ENCODE data around the gene IGLL5. TPM values are rescaled to one million over a fixed set of nuclear protein-coding genes. Genes with fewer than 3 reads are reported as not detected.

The IGLL5 gene
- total RNA-seq, 2 donors from 2014 or later = 0.58 to 0.77 TPM

DNA sequence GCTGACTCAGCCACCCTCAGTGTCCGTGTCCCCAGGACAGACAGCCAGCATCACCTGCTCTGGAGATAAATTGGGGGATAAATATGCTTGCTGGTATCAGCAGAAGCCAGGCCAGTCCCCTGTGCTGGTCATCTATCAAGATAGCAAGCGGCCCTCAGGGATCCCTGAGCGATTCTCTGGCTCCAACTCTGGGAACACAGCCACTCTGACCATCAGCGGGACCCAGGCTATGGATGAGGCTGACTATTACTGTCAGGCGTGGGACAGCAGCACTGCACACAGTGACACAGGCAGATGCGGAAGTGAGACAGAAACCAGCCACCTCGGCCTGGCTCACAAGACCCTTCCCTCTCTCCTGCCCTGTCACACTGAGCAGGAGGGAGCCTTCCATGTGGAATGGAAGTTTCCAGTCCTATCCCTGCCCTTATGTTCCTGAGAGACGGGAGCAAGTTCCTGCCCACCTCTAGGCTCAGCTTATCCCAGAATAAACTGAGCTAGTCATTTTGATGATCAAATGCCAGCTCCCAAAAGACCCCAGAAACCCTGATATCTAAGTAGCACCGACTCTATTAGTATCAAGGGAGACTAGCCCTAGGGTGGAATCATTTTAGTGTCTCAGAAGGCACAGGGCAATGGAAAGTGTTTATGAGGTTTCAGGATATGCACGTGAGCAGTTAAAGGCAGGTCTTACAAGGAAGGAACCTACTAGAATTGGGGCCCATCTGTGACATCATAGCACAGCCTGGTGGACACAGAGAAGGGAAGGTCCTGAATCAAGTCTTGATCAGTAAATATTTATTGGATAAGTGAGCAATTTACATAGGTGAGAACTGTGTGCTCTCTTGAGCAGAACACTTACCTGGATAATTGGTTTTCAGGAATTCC lies 6.3 kb upstream of the IGLL5 start:
- DNase-seq = no peak

DNA sequence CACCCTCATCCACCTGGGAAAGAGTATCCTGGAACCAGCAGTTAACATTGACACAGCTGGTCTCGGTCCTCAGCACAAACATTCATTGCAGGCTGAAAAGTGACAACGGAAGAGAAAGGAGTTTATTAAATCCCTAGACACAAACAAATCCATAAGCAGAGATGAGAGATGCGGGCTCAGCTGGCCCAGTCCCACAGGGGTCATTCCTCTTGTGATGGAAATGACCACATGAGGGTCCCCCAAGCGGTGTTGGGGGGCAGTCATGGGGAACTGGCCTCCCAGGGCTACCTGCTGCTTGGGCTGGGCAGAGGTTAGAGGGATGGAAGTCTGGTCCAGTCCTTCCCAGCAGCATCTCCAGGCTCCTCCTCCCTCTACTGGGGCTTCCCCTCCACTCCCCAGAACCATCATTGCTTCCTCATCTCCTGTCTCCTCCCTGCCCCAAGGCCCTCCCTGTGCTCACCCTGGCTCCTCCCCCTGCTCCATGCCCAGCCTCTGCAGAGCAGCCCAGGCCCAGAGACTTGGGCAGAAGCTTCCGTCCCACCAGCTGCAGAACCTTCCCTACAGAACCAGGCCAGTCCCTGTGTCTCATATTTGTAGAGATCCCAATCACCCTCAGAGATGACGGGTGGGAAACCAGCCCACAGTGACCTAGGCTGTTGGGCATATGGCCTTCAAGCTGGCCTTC lies 5.4 kb upstream of the IGLL5 start:
- ATAC-seq (peak; percentile 29 to 51), DNase-seq (no peak)
- intact Hi-C loops (cut with DNase I) = no loop called here

More for the DNA sequence above, 6.3 kb upstream of the IGLL5 start:
- intact Hi-C loops (cut with DNase I) = no loop called here
- no peak for ATAC-seq

DNA sequence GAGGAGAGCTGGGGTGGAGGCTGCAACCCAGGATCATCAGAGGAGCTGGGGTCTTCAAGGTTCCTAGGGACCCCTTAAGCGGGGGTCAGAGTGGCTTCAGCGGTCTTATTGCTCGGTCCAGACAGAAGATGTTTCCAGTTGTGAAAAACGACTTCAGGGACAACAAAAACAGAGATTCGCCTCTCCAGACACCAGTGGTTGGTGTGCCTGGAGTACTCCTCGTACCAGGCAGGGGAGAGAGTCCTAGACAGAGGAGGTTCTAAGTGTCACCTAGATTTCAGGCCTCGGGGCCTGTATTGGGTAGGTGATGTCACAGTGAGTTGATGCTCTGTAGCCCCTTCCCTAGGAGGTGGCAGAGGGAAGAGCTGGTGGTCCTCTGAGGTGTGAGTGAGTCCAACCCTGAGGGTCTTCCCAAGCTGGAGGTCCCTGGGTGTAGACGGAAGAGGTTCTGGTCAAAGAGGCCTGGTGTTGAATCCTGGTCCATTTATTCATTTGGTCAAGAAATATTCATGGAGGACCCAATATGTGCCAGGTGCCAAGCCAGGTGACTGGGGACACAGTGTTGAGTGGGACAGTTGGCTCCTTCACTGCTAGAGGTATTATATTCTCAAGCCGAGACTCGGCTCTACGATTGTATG lies 4.4 kb upstream of the IGLL5 start:
- intact Hi-C loops (cut with DNase I) = no loop called here
- DNase-seq (no peak), ATAC-seq (no peak)

DNA sequence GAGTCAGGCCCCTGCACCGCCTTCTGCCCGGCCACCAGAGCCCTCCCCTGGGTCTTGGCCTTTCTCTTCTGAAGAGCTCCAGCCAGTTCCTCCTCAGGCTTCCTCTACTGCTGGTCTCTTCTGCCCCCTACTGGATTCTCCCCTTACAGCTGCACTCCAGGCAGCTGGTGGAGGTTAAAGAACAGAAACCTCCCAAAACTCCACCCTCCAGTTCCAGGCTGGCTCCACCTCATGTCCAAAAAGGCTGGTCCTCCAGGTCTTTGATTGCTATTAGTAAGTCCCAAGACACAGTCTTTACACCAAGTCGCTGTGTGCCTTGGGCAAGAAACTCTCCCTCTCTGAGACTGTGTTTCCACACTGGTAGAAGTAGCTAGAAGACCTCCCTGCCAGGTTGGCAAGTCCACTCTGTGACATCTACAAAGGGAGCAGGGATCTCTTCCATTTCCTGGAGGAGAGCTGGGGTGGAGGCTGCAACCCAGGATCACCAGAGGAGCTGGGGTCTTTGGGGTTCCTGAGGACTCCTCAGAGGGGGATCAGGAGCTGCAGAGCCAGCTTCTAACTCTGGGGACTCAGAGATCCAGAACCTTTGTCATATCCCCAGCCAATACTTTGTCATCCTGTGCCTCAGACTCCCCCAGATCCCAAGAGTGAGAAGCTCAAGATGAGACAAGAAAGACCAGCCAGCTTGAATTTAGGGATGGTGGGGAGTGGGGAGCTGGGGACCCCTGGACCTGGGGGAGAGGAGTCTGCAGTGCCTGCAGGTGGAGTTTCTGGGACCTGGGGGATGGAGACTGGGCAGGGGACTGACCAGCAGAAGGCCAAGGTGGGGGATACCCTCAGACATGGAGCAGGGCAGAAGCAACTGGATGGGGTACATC lies 3.4 kb upstream of the IGLL5 start:
- intact Hi-C loops (cut with DNase I) = no loop called here
- peak; percentile 35 for DNase-seq
- peak; percentile 54 to 76 for ATAC-seq

DNA sequence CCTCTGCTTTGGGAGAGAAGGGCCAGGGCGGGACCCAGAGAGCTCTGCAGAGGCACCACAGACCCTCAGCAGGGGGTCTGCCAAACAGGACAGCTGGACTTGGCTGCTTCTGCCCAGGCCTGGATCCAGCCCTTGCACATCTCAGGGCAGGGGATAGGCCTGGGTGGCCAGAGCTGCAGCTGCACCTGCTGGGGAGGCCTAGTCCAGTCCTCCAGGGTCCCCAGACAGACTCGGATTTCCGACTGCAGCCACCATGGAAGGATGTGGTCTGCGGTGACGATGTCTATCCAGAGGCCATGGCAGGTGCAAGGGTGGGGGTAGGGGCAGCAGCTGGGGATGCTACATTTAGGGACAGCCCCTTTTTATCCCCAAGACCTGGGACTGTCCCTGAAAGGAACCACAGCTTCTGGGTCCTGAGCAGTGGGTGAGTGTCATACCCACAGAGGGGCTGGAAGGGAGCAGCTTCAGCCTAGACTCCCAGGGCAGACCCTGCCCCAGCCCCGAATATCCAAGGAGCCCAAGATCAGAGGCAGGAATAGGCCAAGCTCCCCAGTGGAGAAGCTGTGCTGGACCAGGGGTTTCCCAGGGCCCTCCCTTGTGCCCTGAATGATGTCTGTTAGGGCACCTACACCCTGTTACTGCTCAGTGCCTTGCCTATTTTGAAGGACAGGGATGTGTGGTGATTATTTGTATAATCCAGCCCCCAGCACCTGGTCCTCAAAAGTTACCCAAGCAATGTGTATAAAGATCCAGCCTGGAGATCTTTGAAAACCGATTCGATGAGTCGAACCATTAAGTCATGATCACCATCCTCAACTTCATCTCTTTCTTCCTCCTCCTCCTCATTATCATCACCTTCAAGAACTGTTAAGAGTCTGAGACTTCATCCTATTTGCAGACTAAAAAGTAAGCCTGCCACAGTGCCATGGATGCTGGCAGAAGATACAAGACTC lies 2.5 kb upstream of the IGLL5 start:
- intact Hi-C loops (cut with DNase I) = no loop called here
- DNase-seq (no peak), ATAC-seq (no peak)

DNA sequence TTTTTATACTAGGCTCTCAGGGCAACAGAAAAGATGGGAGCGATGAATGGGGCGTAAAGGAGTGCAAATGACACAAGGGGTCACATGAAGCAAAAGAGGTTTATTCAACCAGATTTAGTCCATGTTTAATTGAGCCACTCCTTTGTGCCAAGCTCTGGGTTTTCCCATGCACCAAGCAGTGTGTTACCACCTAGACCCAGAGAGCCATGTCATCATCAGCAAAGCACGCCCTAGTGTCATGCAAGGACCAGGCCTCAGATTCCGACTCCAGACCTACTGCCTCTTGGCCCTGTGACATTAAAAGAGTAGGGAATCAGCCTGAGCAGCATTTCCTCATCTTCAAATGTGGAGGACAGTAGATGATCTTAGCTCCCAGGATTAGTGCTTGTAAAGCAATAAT lies 1.1 kb upstream of the IGLL5 start:
- DNase-seq = no peak
- no peak for ATAC-seq
- intact Hi-C loops (cut with DNase I) = no loop called here

DNA sequence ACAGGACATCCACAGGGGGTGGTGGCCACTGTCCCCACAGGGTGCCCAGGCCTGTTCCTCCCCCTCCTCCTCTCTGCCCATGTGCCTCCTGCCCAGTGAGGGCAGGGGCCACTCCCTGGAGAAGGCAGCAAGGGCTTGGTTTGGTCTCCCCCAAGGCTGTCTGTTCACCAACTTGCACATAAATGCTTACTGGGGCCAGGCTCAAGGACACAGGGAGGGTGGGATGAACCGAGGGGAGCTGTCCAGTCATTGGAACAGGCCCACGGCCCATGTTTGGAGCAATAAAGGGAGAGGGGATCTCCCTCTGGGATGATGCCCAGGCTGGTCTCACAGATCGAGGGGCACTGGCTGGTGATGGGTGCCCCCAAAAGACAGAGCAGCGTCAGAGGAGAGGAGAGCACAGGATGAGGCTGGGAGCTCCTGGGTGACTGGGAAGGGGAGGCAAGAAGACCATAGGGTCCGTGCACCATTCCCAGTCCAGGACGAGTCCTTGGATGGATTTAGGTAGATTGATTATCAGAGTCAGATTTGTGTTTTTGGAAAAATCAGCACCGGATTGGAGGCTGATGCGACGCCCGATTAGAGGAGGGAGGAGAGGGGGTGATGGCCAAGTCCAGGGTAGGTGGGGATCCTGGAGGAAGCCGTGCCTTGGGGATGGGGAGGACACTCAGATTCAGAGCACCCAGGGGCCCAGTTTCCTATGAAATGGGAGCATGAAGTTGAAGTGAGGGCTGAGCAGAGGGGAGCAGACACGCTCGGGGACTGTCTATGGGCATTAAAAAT lies 1.1 kb downstream of the IGLL5 start:
- no peak for ATAC-seq
- intact Hi-C loops (cut with DNase I) = no loop called here
- no peak for DNase-seq

DNA sequence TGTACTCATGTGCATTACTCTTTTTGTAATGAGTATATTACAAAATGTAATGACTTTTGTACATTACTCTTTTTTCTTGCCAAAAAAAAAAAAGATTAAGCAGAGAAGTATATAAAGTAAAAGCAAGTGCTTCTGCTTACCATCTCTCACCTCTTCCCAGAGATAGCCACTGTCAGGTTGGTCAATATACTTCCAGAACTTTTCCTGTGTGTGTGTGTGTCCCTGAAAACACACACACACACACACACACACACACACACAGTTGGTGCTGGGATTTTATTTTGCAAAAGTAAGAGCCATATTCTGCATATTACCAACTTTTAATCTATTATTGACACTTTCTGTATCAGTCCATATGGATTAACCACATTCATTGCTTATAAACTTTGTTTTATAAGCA lies 2.5 kb downstream of the IGLL5 start:
- DNase-seq = no peak
- ATAC-seq = no peak
- intact Hi-C loops (cut with DNase I) = no loop called here

DNA sequence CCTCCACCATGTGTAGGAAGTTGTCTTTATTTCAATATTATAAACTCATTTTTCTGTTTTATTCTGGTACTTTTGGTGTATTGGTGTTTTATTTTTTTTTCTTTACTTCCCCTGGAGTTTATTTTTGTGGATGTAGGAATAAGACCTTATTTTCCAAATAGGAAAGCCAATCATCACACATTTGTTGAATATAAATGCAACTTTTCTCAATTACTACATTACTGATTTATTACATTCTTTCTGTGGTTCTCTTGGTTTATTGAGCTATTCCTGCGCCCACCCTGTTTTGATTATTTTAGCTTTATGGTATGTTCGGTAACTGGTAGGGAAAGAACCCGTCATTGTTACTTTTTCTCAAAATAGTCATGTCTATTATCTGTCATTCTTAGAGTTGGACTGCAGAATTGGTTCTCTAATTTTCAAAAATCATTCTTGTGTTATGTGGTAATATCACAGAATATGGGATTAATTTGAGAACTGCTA lies 3.6 kb downstream of the IGLL5 start:
- DNase-seq = no peak
- no peak for ATAC-seq
- intact Hi-C loops (cut with DNase I) = no loop called here

DNA sequence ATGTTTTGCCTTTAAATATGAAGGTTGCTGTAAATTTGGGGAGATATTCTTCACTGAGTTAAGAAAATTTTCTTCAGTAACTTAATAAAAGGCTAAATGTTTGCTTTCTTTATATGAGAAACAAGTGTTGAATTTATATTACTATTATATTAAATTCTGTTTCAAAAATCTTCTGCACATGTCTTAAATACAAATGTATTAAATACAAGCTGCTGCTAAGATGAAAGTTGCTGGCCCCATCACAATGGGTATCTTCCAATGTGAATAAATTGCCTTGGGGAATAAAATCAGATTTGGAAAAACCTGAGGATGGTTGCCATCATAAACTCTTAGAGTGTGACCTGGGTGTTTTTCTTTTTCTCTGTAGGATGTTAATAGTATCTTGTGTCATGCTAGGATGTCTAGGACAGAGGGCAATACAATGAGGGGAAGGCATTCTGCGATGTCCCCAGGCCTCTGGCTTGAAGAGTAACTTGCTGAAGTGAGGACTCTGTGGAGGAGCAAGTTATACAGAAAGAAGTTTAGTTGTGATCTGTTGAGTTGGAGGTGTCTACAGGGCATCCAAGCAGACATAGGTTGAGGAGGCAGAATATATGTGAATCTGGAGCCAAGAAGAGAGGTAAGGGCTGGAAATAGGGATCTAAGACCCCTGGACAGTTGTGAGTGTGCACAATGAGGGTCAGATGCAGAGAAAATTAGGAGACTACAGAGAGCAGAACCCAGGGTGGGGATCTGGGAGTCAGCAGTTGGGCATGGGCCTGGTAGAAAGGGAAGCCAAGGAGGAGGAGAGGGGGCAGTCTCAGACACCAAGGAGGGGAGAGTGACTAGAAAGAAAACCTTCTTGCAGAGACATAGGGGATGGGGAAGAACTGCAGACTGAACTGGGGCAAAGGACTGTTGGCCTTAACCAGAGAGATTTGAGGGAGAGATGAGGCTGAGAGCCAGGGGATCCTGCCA lies 4.8 kb downstream of the IGLL5 start:
- intact Hi-C loops (cut with DNase I) = no loop called here
- DNase-seq = no peak
- ATAC-seq = no peak

DNA sequence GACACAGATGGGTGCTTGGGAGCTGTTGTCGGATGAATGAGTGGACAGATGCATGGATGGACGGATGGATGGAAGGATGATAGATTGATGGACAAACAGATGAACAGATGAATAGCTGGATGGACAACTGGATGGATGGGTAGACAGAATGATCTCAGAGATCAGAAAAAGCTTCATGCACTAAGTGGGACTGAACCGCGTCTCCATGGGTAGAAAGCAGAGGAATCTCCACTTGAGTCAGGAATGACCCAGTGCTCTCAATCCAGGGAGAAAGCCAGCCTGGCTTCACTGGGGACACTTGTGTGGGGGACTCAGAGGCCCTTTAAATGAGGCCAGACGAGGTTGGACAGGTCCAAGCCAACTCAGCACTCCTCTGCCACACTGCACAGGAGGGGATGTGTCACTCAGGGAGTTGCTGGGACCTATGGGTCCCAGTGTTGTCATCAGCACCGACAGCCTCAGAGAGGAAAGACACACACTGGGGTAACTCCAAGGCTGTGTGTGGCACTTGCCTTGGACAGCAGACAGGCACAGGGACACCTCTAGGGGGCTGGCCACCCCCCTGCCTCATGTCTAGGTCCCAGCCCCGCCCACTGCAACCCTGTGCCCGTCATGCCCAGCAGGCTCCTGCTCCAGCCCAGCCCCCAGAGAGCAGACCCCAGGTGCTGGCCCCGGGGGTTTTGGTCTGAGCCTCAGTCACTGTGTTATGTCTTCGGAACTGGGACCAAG lies 5.6 kb downstream of the IGLL5 start:
- intact Hi-C loops (cut with DNase I) = no loop called here

DNA sequence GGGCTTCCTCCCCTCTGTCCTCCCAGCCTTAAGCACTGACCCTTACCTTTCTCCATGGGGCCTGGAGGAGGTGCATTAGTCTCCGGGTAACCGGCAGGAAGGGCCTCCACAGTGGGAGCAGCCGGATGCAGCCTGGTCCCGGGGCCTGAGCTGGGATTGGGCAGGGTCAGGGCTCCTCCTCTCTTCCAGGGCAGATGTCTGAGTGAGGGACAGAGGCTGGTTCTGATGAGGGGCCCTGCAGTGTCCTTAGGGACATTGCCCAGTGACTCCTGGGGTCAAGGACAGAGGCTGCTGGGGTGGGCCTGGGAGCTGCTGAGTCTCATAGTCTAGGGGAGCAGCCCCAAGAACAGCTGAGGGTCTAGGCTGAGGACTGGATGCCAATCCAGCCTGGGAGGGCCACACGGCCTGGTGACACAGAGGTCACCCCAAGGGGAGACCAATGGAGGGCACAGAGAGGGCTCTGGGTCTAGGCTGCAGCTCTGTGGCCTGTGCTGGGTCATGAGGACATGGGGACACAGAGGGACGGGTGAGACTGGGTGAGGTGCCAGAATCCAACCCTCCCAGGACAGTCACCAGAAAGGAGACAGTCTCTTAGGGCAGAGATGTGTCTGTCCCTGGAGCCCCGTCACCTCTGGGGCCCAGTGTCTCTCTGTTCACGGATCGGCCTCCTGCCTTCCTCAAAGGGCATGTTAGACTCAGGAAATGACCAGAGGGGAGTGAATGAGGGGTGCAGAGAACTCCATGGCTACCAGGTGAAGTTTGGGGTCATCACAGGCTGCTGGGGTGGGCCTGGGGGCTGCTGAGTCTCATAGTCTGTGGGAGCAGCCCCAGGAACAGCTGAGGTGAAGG lies 6.5 kb downstream of the IGLL5 start:
- intact Hi-C loops (cut with DNase I) = no loop called here
- ATAC-seq (no peak), DNase-seq (no peak)

More for the DNA sequence above, 5.6 kb downstream of the IGLL5 start:
- ATAC-seq = no peak
- no peak for DNase-seq

DNA sequence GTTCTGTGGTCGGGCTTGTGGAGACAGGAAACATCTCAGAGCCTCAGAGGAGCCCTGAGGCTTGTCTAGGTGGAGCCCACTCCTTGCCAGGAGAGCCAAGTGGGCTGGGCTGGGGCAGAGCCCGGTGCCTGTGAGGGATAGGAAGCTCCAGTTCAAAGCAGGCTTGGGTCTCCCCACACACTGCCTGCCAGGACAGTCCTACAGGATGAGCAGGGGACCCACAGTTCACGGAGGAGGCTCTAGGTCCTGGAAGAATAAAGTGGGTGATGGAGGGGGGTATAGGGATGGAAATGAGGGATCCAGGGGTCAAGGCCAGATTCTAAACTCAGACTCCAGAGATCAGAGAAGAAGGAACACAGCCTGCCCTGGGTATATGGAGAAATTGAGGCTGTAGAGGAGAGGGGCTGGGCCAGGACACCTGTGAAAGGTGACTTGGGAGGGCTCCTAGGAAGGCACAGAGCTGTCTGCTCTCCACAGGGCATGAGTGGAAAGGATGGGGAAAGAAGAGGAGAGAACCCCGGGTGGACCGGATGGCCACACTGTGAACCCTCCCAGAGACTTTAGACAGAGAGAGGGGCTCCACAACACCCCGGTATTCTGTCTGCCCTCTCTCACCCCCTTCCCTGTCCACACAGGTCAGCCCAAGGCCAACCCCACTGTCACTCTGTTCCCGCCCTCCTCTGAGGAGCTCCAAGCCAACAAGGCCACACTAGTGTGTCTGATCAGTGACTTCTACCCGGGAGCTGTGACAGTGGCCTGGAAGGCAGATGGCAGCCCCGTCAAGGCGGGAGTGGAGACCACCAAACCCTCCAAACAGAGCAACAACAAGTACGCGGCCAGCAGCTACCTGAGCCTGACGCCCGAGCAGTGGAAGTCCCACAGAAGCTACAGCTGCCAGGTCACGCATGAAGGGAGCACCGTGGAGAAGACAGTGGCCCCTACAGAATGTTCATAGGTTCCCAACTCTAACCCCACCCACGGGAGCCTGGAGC lies 7.4 kb downstream of the IGLL5 start:
- ATAC-seq (no peak), DNase-seq (no peak)
- intact Hi-C loops (cut with DNase I) = no loop called here

All from left cardiac atrium (tissue), 4 donors.